Left lung (tissue), 10 donors: ENCODE data around the gene ASTN2. TPM values are rescaled to one million over a fixed set of nuclear protein-coding genes. Genes with fewer than 3 reads are reported as not detected.

Experiments
- ATAC-seq: fragments of 200-7000 bp; cut with Tn5 transposase; one replicate; pipeline ENCODE4 v1.9.1; 2020; ENCODE audit warnings: moderate library complexity
- DNase-seq, 4 donors: peaks; one replicate each; pipeline ENCODE4 v3.0.0-alpha.2; 2013 to 2020
- H3K27ac ChIP-seq, 2 donors: fragments of 200-600 bp; sonication (generic) in 1 of 2; one replicate each; pipeline versions ENCODE4 v1.5.0 to v1.8.0; 2020 to 2021
- H3K27me3 ChIP-seq, 2 donors: fragments of 200-600 bp; sonication (generic) in 1 of 2; one replicate each; pipeline versions ENCODE4 v1.5.0 to v1.8.0; 2020 to 2021
- H3K36me3 ChIP-seq, 2 donors: fragments of 200-600 bp; sonication (generic) in 1 of 2; one replicate each; pipeline versions ENCODE4 v1.5.0 to v1.8.0; 2020 to 2021
- H3K4me1 ChIP-seq, 2 donors: fragments of 200-600 bp; one replicate each; pipeline ENCODE4 v1.8.0; 2021
- H3K4me3 ChIP-seq, 2 donors: fragments of 200-600 bp; sonication (generic) in 1 of 2; one replicate each; pipeline versions ENCODE4 v1.5.0 to v1.8.0; 2020 to 2021; ENCODE audit warnings: mild to moderate bottlenecking in 1 of 2
- H3K9me3 ChIP-seq, 2 donors: fragments of 200-600 bp; sonication (generic) in 1 of 2; one replicate each; pipeline versions ENCODE4 v1.5.0 to v1.8.0; 2020 to 2021
- intact Hi-C, 2 donors: fragments of 100-400 bp; cut with DNase I; formaldehyde crosslinking; loops; one replicate each; pipeline versions ENCODE4 v1.11.2 to v1.14.2; 2022
- polyA plus RNA-seq, 6 donors: library from polyadenylated mRNA; unstranded; fragments of 120-200 nt; gene quantifications; one replicate each; pipeline ENCODE4 v1.2.1, GENCODE V29; 2013; ENCODE audit not compliant: insufficient read length in 6 of 6
- total RNA-seq, 2 donors: library from RNA; stranded (reverse); fragmentation: NEBNext Ultra II Directional; extraction: Animal tissue kit (Norgen Biotek cat#: 25700); gene quantifications; one replicate each; pipeline ENCODE4 v1.2.1, GENCODE V29; 2021
- TF ChIP-seq, protein P1 (sequence below), 2 donors: fragments of 200-600 bp; sonication (generic) in 1 of 2; IDR thresholded peaks; one replicate each; pipeline versions ENCODE4 v1.5.0 to v1.8.0; 2021; ENCODE audit warnings: antibody characterized with exemption in 2 of 2
- donor health status: DM: no; HTN: yes; CAD: no.
- donor health status: DM: no; HTN: no; CAD: no.

The ASTN2 gene
- total and polyA plus RNA-seq, 8 donors: 3.1 to 5.5 (median 4.5) TPM

DNA sequence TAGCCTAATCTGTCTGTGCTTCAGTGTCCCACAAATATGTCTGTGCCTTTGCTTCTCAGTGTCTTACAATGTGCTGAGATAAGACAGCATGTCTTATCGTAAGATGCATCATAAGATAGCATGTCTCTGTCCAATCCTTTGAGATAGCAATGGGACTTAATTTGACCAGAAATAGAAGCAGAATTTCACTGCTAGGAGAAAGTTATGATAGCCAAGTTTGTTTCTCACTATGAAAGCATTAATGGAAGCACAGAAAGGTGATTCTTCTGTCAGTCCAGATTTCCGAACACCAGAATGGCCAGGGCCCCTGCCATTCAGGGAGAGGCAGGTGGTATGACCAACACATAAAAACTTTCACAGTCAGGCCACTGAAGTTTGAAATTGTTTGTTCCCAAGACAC is 616.3 kb downstream of the ASTN2 start:
- H3K4me3 ChIP-seq: no peak overlapping the region
- no peaks in the 10 kb centered on the region for H3K9me3 ChIP-seq
- no peak overlapping the region for H3K27ac ChIP-seq
- ATAC-seq (no peak), DNase-seq (no peak)
- no peaks in the 10 kb centered on the region for H3K36me3 ChIP-seq
- TF ChIP-seq, protein P1, sequence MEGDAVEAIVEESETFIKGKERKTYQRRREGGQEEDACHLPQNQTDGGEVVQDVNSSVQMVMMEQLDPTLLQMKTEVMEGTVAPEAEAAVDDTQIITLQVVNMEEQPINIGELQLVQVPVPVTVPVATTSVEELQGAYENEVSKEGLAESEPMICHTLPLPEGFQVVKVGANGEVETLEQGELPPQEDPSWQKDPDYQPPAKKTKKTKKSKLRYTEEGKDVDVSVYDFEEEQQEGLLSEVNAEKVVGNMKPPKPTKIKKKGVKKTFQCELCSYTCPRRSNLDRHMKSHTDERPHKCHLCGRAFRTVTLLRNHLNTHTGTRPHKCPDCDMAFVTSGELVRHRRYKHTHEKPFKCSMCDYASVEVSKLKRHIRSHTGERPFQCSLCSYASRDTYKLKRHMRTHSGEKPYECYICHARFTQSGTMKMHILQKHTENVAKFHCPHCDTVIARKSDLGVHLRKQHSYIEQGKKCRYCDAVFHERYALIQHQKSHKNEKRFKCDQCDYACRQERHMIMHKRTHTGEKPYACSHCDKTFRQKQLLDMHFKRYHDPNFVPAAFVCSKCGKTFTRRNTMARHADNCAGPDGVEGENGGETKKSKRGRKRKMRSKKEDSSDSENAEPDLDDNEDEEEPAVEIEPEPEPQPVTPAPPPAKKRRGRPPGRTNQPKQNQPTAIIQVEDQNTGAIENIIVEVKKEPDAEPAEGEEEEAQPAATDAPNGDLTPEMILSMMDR (IDR thresholded peaks at IDR 0.05): no peak
- no peaks in the 10 kb centered on the region for H3K27me3 ChIP-seq
- intact Hi-C loops: no loop called here
- no peaks in the 10 kb centered on the region for H3K4me1 ChIP-seq

DNA sequence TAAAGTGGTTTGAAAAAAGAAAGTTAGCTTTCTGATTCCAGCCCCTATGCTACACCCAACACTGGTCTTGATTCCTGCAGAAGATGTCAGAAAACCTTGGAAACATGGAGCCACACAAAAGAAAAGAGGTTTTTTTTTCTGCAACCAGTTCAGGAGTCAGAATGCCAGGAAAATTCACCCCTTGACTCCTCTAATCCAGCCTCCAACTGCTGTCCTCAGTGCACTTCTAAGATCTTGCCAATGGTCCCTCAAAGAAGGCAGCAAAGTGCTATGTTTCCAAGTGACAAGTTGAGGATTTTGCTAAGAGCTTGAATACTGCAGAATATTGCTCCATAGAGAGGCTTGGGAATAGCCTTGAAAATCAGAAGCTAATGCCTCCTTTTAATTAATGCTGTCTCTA is 617.6 kb downstream of the ASTN2 start:
- TF ChIP-seq, protein P1 (IDR thresholded peaks at IDR 0.05): no peak
- ATAC-seq (no peak), DNase-seq (no peak)
- Histone ChIP-seq H3K4me3 (no peak overlapping the region), H3K27me3 (no peaks in the 10 kb centered on the region), H3K36me3 (no peaks in the 10 kb centered on the region), H3K27ac (no peak overlapping the region), H3K9me3 (no peaks in the 10 kb centered on the region), H3K4me1 (no peaks in the 10 kb centered on the region)
- intact Hi-C loops: no loop called here

DNA sequence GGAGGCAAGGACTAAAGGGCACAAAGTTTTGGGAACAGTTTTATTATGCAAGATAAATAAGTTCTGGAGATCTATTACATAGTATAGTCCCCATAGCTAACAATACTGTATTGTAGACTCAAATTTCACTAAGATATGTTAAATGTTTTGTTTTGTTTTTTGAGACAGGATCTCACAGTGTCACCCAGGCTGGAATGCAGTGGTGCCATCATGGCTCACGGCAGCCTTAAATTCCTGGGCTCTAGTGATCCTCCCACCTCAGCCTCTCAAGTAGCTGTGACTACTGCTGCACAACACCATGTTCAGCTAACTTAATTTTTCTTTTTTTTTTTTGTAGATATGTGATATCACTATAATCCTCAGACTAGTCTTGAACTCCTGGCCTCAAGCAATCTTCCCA is 618.2 kb downstream of the ASTN2 start:
- Histone ChIP-seq H3K4me3 (no peak overlapping the region), H3K27me3 (no peaks in the 10 kb centered on the region), H3K27ac (no peak overlapping the region), H3K4me1 (no peaks in the 10 kb centered on the region), H3K9me3 (no peaks in the 10 kb centered on the region), H3K36me3 (no peaks in the 10 kb centered on the region)
- TF ChIP-seq, protein P1 (IDR thresholded peaks at IDR 0.05): no peak
- ATAC-seq (no peak), DNase-seq (no peak)
- intact Hi-C loops: no loop called here

DNA sequence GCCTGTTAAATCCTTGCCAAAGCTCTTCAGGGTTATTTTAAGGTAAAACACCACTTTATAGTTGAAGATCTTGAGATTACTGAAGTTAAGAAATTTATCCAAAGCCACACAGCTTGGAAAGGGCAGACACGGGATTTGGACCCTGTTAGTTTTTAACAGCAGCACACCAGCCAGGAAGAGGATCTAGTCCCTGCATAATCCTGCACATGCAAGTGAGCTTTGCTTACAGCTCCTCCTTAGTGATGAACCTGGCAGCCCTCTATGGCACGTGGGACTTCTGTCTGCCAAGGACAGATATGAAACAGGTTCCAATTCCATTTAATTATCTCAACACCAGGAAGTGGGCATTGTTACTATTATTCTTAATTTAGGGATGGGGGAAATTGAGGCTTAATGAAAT is 619.0 kb downstream of the ASTN2 start:
- no peak overlapping the region for H3K27ac ChIP-seq
- DNase-seq (no peak), ATAC-seq (no peak)
- TF ChIP-seq, protein P1 (IDR thresholded peaks at IDR 0.05): no peak
- no peak overlapping the region for H3K4me3 ChIP-seq
- no peaks in the 10 kb centered on the region for H3K36me3 ChIP-seq
- no peaks in the 10 kb centered on the region for H3K4me1 ChIP-seq
- H3K9me3 ChIP-seq: no peaks in the 10 kb centered on the region
- H3K27me3 ChIP-seq: no peaks in the 10 kb centered on the region
- intact Hi-C loops: no loop called here

DNA sequence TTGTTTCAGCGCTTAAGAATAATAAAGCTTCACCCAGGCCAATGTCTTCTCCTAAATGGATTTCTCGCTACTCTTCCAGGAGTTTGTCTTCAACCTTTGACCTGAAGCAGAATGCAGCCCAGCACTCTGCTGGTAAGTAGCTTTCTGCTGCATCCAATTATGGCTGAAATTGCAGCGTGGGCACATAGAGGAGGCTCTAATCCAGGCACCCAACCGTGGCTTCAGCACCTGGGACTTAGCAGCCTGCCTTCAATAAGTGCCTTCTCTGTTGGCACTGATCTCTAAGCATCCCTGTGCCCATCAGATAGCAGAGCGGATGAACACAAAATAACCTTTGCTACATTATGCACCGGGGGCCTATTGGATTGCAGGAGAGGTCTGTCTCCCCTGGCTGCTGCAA is 622.6 kb downstream of the ASTN2 start:
- TF ChIP-seq, protein P1 (IDR thresholded peaks at IDR 0.05): no peak
- intact Hi-C loops: no loop called here
- DNase-seq: no peak
- H3K9me3 ChIP-seq: no peaks in the 10 kb centered on the region
- no peaks in the 10 kb centered on the region for H3K27me3 ChIP-seq
- no peak overlapping the region for H3K4me3 ChIP-seq
- no peak overlapping the region for H3K27ac ChIP-seq
- H3K36me3 ChIP-seq: no peaks in the 10 kb centered on the region
- no peak for ATAC-seq
- no peaks in the 10 kb centered on the region for H3K4me1 ChIP-seq
